CD4-positive, alpha-beta memory T cell (primary cell): ENCODE results near the gene TMEM120B. TPM values are rescaled to one million over a fixed set of nuclear protein-coding genes. Genes with fewer than 3 reads are reported as not detected.
"Not testable (repeated sequence)": the region's sequence is repeated elsewhere in the genome, so short reads cannot be mapped to it uniquely, and the experiment has no call there.

Experiments
- CTCF ChIA-PET: fragments of 350-600 bp; sonication (Branson Sonifier 250); formaldehyde crosslinking; loops from one replicate; lab custom pipeline; 2021; ENCODE audit warnings: inconsistent platforms; ENCODE audit not compliant: partially characterized antibody; lab: Charles Lee
- POLR2A ChIA-PET: fragments of 350-600 bp; sonication (Branson Sonifier 250); formaldehyde crosslinking; loops from one replicate; lab custom pipeline; 2021; ENCODE audit not compliant: partially characterized antibody; lab: Charles Lee
- DNase-seq, 5 donors: peaks; one replicate each; pipeline versions ENCODE4 v3.0.0 to v3.0.0-alpha.2; 2020 to 2022; ENCODE audit warnings: mixed read lengths in 1 of 5
- H3K27ac ChIP-seq: one replicate; pipeline ENCODE4 v1.7.0; 2013; ENCODE audit warnings: low read depth, low read length
- H3K27me3 ChIP-seq: 2 replicates; pipeline ENCODE4 v1.7.0; 2013; ENCODE audit warnings: mild to moderate bottlenecking, low read length, moderate library complexity; ENCODE audit not compliant: insufficient read depth
- H3K36me3 ChIP-seq: 2 replicates; pipeline ENCODE4 v1.7.0; 2013; ENCODE audit warnings: mild to moderate bottlenecking, low read length, moderate library complexity; ENCODE audit not compliant: insufficient read depth
- H3K4me1 ChIP-seq: 2 replicates; pipeline ENCODE4 v1.7.0; 2013; ENCODE audit warnings: mild to moderate bottlenecking, low read length, moderate library complexity; ENCODE audit not compliant: insufficient read depth
- H3K4me3 ChIP-seq, 2 donors: one replicate each; pipeline ENCODE4 v1.7.0; 2013; ENCODE audit warnings: low read length in 2 of 2, mild to moderate bottlenecking in 1 of 2
- H3K9me3 ChIP-seq, 2 donors: one replicate each; pipeline ENCODE4 v1.7.0; 2013; ENCODE audit warnings: low read length in 2 of 2, control low read depth in 1 of 2; ENCODE audit not compliant: control insufficient read depth in 1 of 2
- H3K27ac Mint-ChIP-seq, 7 donors: one replicate each; pipeline ENCODE4 v1.8.0; 2020 to 2021; ENCODE audit warnings: mixed read lengths in 7 of 7, mild to moderate bottlenecking in 6 of 7, inconsistent platforms in 3 of 7, moderate library complexity in 3 of 7
- H3K27me3 Mint-ChIP-seq, 2 donors: one replicate each; pipeline ENCODE4 v1.8.0; 2020 to 2021; ENCODE audit warnings: mixed read lengths in 2 of 2
- H3K36me3 Mint-ChIP-seq, 2 donors: one replicate each; pipeline ENCODE4 v1.8.0; 2020 to 2021; ENCODE audit warnings: mixed read lengths in 2 of 2, inconsistent platforms in 1 of 2, mild to moderate bottlenecking in 1 of 2
- H3K4me1 Mint-ChIP-seq, 4 donors: one replicate each; pipeline ENCODE4 v1.8.0; 2020 to 2021; ENCODE audit warnings: mixed read lengths in 4 of 4, mild to moderate bottlenecking in 1 of 4
- H3K4me3 Mint-ChIP-seq, 8 donors: one replicate each; pipeline ENCODE4 v1.8.0; 2020 to 2021; ENCODE audit warnings: mixed read lengths in 8 of 8, mild to moderate bottlenecking in 7 of 8, moderate library complexity in 6 of 8, inconsistent platforms in 3 of 8
- H3K9me3 Mint-ChIP-seq, 8 donors: one replicate each; pipeline ENCODE4 v1.8.0; 2020 to 2021; ENCODE audit warnings: mixed read lengths in 8 of 8, mild to moderate bottlenecking in 5 of 8, inconsistent platforms in 3 of 8, moderate library complexity in 1 of 8
- intact Hi-C: fragments of 100-400 bp; cut with micrococcal nuclease; formaldehyde crosslinking; loops from one replicate; pipeline ENCODE4 v1.15.1; 2023
- polyA plus RNA-seq, 2 donors: library from polyadenylated mRNA; unstranded; fragments of 300-500 nt; fragmentation: Illumina TruSeq; gene quantifications; one replicate each; pipeline ENCODE4 v1.2.3, GENCODE V29; 2021
- total RNA-seq, 2 experiments: library from RNA; stranded (reverse); gene quantifications; one replicate each; pipeline ENCODE4 v1.2.3, GENCODE V29; 2021

TMEM120B gene
- total and polyA plus RNA-seq, 4 experiments from 2014 or later: 3.3 to 12.8 (median 7.4) TPM

- H3K4me3 ChIP-seq, H3K27me3 Mint-ChIP-seq, H3K36me3 Mint-ChIP-seq, H3K9me3 Mint-ChIP-seq, H3K9me3 ChIP-seq, DNase-seq, H3K36me3 ChIP-seq, POLR2A ChIA-PET, H3K27ac Mint-ChIP-seq, intact Hi-C loops, H3K27me3 ChIP-seq, H3K4me3 Mint-ChIP-seq, H3K4me1 Mint-ChIP-seq, H3K27ac ChIP-seq, H3K4me1 ChIP-seq: not testable (repeated sequence)
- CTCF ChIA-PET: interaction anchor here (1.4 to 11.7 kb wide), 3 partner anchors 82 to 140 kb away, joined by 5 to 120 read pairs (median 90); partner anchors contain the start of gene RHOF
Measured at GRCh38 chr12:121692744-121693143, 19.8 kb upstream of the TMEM120B start.

GRCh38 chr12:121693155-121693687 is 19.3 kb upstream of the TMEM120B start:
- no peaks in the 10 kb centered on the region for H3K36me3 Mint-ChIP-seq
- ChIA-PET CTCF (interaction anchor here (0.7 to 11.7 kb wide), 5 partner anchors 27 to 903 kb away, joined by 3 to 120 read pairs (median 5); partner anchors contain the start of gene RHOF), POLR2A (no interaction called here)
- no peaks in the 10 kb centered on the region for H3K9me3 ChIP-seq
- no peak for DNase-seq
- no peaks in the 10 kb centered on the region for H3K36me3 ChIP-seq
- no peaks in the 10 kb centered on the region for H3K27me3 Mint-ChIP-seq
- intact Hi-C loops: no loop called here
- no peak overlapping the region for H3K4me3 Mint-ChIP-seq
- no peaks in the 10 kb centered on the region for H3K4me1 ChIP-seq
- no peak overlapping the region for H3K27ac Mint-ChIP-seq
- no peaks in the 10 kb centered on the region for H3K9me3 Mint-ChIP-seq
- no peaks in the 10 kb centered on the region for H3K27me3 ChIP-seq
- peaks cover 0 to 5% (median 3%) of the 10 kb centered on the region in 4 donors for H3K4me1 Mint-ChIP-seq
- H3K4me3 ChIP-seq: no peak overlapping the region
- no peak overlapping the region for H3K27ac ChIP-seq

- Mint-ChIP-seq H3K36me3 (no peaks in the 10 kb centered on the region), H3K4me3 (no peak overlapping the region), H3K4me1 (peaks cover 0 to 5% (median 2%) of the 10 kb centered on the region in 4 donors), H3K27ac (peak overlapping the region in 1 of 7 donors; percentile 19), H3K9me3 (peaks cover 0 to 1% (median 0%) of the 10 kb centered on the region in 8 donors), H3K27me3 (no peaks in the 10 kb centered on the region)
- Histone ChIP-seq H3K4me3 (no peak overlapping the region), H3K27ac (no peak overlapping the region), H3K36me3 (no peaks in the 10 kb centered on the region), H3K4me1 (no peaks in the 10 kb centered on the region), H3K27me3 (no peaks in the 10 kb centered on the region), H3K9me3 (no peaks in the 10 kb centered on the region)
- intact Hi-C loops: loop anchor here (1.0 to 2.0 kb wide), 5 partner anchors 76 to 191 kb away; partner anchors contain the start of gene PSMD9
- DNase-seq: peak in 4 of 5 donors; percentile 61 to 70 (median 67)
- ChIA-PET POLR2A (interaction anchor here (2.8 kb wide), 1 partner anchor 97 kb away, joined by 12 read pairs; the partner anchor contains the start of gene RHOF), CTCF (interaction anchor here (1.1 to 11.7 kb wide), 7 partner anchors 73 to 220 kb away, joined by 3 to 120 read pairs (median 5); partner anchors contain the start of gene RHOF)
Measured at GRCh38 chr12:121697093-121697698, 15.4 kb upstream of the TMEM120B start.

- H3K4me3 ChIP-seq, H3K9me3 Mint-ChIP-seq, H3K27me3 ChIP-seq, H3K27ac ChIP-seq, H3K36me3 ChIP-seq, DNase-seq, H3K9me3 ChIP-seq, H3K36me3 Mint-ChIP-seq, H3K27ac Mint-ChIP-seq, H3K27me3 Mint-ChIP-seq, H3K4me1 Mint-ChIP-seq, H3K4me3 Mint-ChIP-seq, H3K4me1 ChIP-seq: not testable (repeated sequence)
- ChIA-PET POLR2A (interaction anchor here (2.8 kb wide), 1 partner anchor 96 kb away, joined by 12 read pairs; the partner anchor contains the start of gene RHOF), CTCF (interaction anchor here (0.7 to 11.7 kb wide), 11 partner anchors 8 to 221 kb away, joined by 3 to 120 read pairs (median 4); partner anchors contain the start of gene RHOF)
- intact Hi-C loops: loop anchor here (1.0 to 2.0 kb wide), 5 partner anchors 75 to 190 kb away; partner anchors contain the start of gene PSMD9
Measured at GRCh38 chr12:121697861-121698260, 14.7 kb upstream of the TMEM120B start.

GRCh38 chr12:121701667-121702277 is 10.8 kb upstream of the TMEM120B start:
- Mint-ChIP-seq H3K4me3 (no peak overlapping the region), H3K27me3 (peaks cover 0 to 2% of the 10 kb centered on the region in 2 donors), H3K9me3 (peaks cover 0 to 5% (median 2%) of the 10 kb centered on the region in 8 donors), H3K36me3 (no peaks in the 10 kb centered on the region), H3K4me1 (peaks cover 0 to 5% (median 2%) of the 10 kb centered on the region in 4 donors), H3K27ac (no peak overlapping the region)
- no peak for DNase-seq
- no peak overlapping the region for H3K4me3 ChIP-seq
- H3K36me3 ChIP-seq: no peaks in the 10 kb centered on the region
- H3K9me3 ChIP-seq: no peaks in the 10 kb centered on the region
- no peaks in the 10 kb centered on the region for H3K4me1 ChIP-seq
- ChIA-PET POLR2A (no interaction called here), CTCF (interaction anchor here (1.0 to 11.7 kb wide), 5 partner anchors 62 to 187 kb away, joined by 3 to 120 read pairs (median 3); partner anchors contain the start of genes PSMD9 and RHOF)
- no peaks in the 10 kb centered on the region for H3K27me3 ChIP-seq
- no peak overlapping the region for H3K27ac ChIP-seq
- intact Hi-C loops: no loop called here

- ChIA-PET CTCF (no interaction called here), POLR2A (interaction anchor here (1.0 kb wide), 1 partner anchor 9 kb away, joined by 4 read pairs; the partner anchor contains the start of gene TMEM120B)
- no peaks in the 10 kb centered on the region for H3K27me3 ChIP-seq
- no peaks in the 10 kb centered on the region for H3K36me3 ChIP-seq
- no peak overlapping the region for H3K27ac Mint-ChIP-seq
- no peak overlapping the region for H3K4me3 ChIP-seq
- no peaks in the 10 kb centered on the region for H3K9me3 ChIP-seq
- H3K36me3 Mint-ChIP-seq: no peaks in the 10 kb centered on the region
- H3K4me3 Mint-ChIP-seq: no peak overlapping the region
- H3K4me1 ChIP-seq: no peaks in the 10 kb centered on the region
- intact Hi-C loops: no loop called here
- H3K27ac ChIP-seq: no peak overlapping the region
- H3K9me3 Mint-ChIP-seq: peaks cover 0 to 5% (median 2%) of the 10 kb centered on the region in 8 donors
- H3K4me1 Mint-ChIP-seq: no peaks in the 10 kb centered on the region
- DNase-seq: no peak
- peaks cover 0 to 2% of the 10 kb centered on the region in 2 donors for H3K27me3 Mint-ChIP-seq
Measured at GRCh38 chr12:121702944-121703343, 9.6 kb upstream of the TMEM120B start.

GRCh38 chr12:121705514-121705913 is 7.0 kb upstream of the TMEM120B start:
- Mint-ChIP-seq H3K4me1 (peaks cover 0 to 2% (median 0%) of the 10 kb centered on the region in 4 donors), H3K27me3 (peaks cover 0 to 2% of the 10 kb centered on the region in 2 donors), H3K4me3 (no peak overlapping the region), H3K9me3 (peaks cover 0 to 5% (median 2%) of the 10 kb centered on the region in 8 donors), H3K36me3 (no peaks in the 10 kb centered on the region), H3K27ac (no peak overlapping the region)
- no peak for DNase-seq
- Histone ChIP-seq H3K27ac (no peak overlapping the region), H3K36me3 (no peaks in the 10 kb centered on the region), H3K27me3 (no peaks in the 10 kb centered on the region), H3K4me3 (no peak overlapping the region), H3K9me3 (no peaks in the 10 kb centered on the region), H3K4me1 (no peaks in the 10 kb centered on the region)
- ChIA-PET CTCF (interaction anchor here (1.3 to 2.1 kb wide), 2 partner anchors 68 to 89 kb away, joined by 3 to 9 read pairs; partner anchors contain the start of gene RHOF), POLR2A (no interaction called here)
- intact Hi-C loops: loop anchor here (2.0 kb wide), 1 partner anchor 67 kb away; no protein-coding TSS in a partner anchor
